Activated CD4-positive, alpha-beta T cell treated with anti-CD3 and anti-CD28 coated beads, Interleukin-2, amount 10 ng/mL, durations not matched to agents 7 days and 5 days (primary cell): ENCODE measurements around the gene P2RX5. TPM values are rescaled to one million over a fixed set of nuclear protein-coding genes. Genes with fewer than 3 reads are reported as not detected.

ENCODE experiments used
- CTCF ChIA-PET: fragments of 350-600 bp; sonication (Branson Sonifier 250); formaldehyde crosslinking; loops from one replicate; lab custom pipeline; 2021; ENCODE audit warnings: antibody characterized with exemption; lab: Charles Lee
- POLR2A ChIA-PET: fragments of 350-600 bp; sonication (Branson Sonifier 250); formaldehyde crosslinking; loops from one replicate; lab custom pipeline; 2021; ENCODE audit warnings: antibody characterized with exemption; lab: Charles Lee
- DNase-seq: peaks from one replicate; pipeline ENCODE4 v3.0.0-alpha.2; 2020
- H3K27ac Mint-ChIP-seq: one replicate; pipeline ENCODE4 v1.8.0; 2021; ENCODE audit warnings: mild to moderate bottlenecking, moderate library complexity, mixed read lengths
- H3K27me3 Mint-ChIP-seq: one replicate; pipeline ENCODE4 v1.8.0; 2021; ENCODE audit warnings: mixed read lengths
- H3K36me3 Mint-ChIP-seq: one replicate; pipeline ENCODE4 v1.8.0; 2021; ENCODE audit warnings: low read depth, mixed read lengths
- H3K4me1 Mint-ChIP-seq: one replicate; pipeline ENCODE4 v1.8.0; 2021; ENCODE audit warnings: mixed read lengths
- H3K4me3 Mint-ChIP-seq: one replicate; pipeline ENCODE4 v1.8.0; 2021; ENCODE audit warnings: mild to moderate bottlenecking, moderate library complexity, mixed read lengths
- H3K9me3 Mint-ChIP-seq: one replicate; pipeline ENCODE4 v1.8.0; 2021; ENCODE audit warnings: mixed read lengths
- total RNA-seq, 2 experiments: library from RNA; stranded (reverse); gene quantifications; one replicate each; pipeline ENCODE4 v1.2.3, GENCODE V29; 2021

Gene P2RX5
- total RNA-seq, 2 experiments from 2014 or later = 33.6 to 39.4 TPM

DNA sequence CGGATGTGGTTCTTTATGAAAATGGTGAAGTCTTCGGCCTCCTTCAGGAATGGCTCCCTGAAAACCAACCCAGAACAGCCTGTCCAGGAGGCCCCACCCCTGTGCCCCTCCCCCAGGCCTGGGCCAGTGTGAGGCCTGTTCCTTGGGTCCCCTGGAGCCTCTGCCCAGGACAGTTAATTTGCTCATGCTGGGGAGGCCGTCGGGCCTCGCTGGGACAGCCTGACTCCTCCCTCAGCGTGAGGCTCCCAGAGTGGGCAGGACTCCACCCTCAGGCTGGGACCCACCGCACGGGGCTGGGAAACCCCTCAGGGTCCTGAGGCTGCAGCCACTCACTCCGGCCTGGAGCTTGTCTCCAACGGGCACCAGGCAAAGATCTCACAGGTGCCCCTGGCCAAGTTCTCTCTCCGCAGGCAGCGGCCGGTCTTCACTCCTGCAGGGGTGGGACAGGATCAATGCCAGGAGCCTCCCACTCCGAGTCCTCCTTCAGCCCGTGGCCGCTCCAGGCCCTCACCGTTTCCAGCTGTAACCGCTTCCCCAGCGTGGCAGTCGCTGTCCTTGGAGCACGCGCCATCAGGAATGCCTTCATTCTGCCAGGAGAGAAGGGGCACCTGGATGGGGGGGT, 5.8 kb downstream of the P2RX5 start:
- no peak for DNase-seq
- Mint-ChIP-seq H3K4me3 (no peak overlapping the region), H3K27me3 (no peaks in the 10 kb centered on the region), H3K27ac (no peak overlapping the region), H3K36me3 (peaks cover 9% of the 10 kb centered on the region), H3K4me1 (peaks cover 19% of the 10 kb centered on the region), H3K9me3 (no peaks in the 10 kb centered on the region)
- ChIA-PET CTCF (no interaction called here), POLR2A (no interaction called here)

DNA sequence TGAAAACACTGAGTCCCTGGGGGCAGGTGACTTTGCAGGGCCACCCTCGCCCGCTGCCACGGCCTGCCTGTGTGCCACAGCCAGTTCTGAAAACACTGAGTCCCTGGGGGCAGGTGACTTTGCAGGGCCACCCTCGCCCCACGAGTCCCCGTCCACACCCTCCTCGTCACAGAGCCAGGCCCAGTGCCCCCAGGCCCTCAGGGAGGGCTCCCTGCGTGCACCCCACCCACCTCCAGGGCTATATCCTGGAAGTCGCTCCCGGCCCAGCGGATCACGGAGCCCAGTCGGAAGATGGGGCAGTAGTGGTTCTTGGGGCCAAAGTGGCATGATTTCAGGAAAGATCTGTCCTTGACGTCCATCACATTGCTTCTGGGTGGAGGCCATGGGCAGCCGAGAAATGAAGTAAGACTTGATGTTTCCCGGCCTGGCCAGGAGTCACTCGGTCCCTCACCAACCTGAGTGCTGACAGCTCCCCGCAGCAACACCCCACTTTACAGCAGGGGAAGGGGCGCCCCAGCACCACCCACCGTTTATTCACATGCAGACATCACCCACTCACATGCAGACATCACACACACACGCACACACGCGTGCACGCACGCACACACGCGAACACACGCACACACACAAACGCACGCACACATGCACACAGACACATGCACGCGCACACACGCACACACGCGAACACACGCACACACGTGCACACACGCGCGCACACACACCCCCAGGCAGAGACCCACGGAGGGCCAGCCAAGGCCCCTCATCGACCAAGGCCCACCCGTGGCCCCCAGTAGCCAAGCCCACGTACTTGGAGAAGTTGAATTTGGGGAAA, 6.5 kb downstream of the P2RX5 start:
- H3K4me3 Mint-ChIP-seq = no peak overlapping the region
- CTCF ChIA-PET = no interaction called here

DNA sequence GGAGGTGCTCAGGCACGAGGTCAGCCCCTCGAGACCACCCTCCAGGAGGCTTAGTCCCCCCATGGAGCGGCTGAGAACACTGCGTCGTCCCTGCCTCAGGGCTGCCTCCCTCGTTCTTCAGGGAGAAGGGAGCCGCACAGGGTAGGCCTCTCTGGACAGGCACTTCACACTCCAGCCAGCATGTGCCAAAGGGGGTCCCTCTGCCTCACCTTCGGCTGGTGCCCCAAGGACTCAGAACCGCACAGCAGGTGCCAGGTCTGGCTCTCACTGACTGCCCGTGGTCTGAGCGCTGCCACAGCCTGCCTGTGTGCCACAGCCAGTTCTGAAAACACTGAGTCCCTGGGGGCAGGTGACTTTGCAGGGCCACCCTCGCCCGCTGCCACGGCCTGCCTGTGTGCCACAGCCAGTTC, 7.1 kb downstream of the P2RX5 start:
- no peaks in the 10 kb centered on the region for H3K27me3 Mint-ChIP-seq
- POLR2A ChIA-PET = no interaction called here

More for the DNA sequence above, 6.5 kb downstream of the P2RX5 start:
- POLR2A ChIA-PET = no interaction called here
- Mint-ChIP-seq H3K27me3 (no peaks in the 10 kb centered on the region), H3K9me3 (no peaks in the 10 kb centered on the region), H3K4me1 (peaks cover 16% of the 10 kb centered on the region), H3K27ac (peak overlapping the region; percentile 3), H3K36me3 (peaks cover 9% of the 10 kb centered on the region)
- DNase-seq = no peak

DNA sequence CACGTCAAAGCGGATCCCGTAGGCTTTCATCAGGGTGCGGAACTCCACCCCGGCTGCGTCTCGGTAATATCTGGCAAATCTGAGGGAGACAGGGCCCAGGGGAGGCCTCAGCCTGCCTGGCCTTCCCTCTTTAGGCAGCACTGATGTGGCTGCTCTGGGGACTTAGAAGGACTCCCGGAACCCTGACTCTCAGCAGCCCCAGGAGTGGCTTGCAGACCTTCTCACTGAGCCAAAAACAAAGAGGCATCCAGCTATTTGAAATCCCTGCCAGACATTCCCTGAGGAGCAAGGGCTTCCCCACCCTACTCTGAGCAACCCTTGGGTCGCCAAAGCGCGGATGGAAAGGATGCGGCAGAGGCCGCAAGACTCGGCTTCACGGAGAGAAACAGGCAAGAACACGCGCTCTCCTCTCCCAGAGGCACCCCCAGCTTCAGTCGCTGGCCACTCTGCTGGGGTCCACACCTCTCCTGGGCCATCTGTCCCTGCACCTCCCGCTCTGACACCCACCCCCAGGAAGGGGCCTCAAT, 7.9 kb downstream of the P2RX5 start:
- POLR2A ChIA-PET = no interaction called here

More for the DNA sequence above, 7.1 kb downstream of the P2RX5 start:
- no peak for DNase-seq
- no peak overlapping the region for H3K27ac Mint-ChIP-seq
- CTCF ChIA-PET = no interaction called here
- H3K4me1 Mint-ChIP-seq = peaks cover 10% of the 10 kb centered on the region
- no peak overlapping the region for H3K4me3 Mint-ChIP-seq
- no peaks in the 10 kb centered on the region for H3K9me3 Mint-ChIP-seq
- H3K36me3 Mint-ChIP-seq = peaks cover 9% of the 10 kb centered on the region

DNA sequence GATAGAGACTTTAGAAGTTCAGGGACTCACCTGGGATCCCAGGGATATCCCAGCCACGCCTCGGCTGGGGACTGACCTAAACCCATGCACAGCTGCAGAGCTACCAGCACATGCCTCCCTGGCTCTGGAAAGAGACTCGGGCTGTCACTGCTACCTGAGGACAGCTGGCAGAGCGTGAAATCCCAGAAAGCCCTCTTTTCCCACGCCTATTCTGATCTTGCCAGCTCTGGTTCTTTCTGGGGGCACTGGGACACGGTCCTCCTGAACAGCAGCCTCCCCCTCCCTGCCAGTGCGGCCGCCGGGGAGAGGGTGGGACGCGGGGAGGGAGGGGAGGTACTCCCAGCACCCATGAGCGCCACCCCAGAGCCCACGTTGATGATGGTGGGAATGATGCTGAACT, 10.8 kb downstream of the P2RX5 start:
- POLR2A ChIA-PET = no interaction called here
- CTCF ChIA-PET = no interaction called here

More for the DNA sequence above, 7.9 kb downstream of the P2RX5 start:
- CTCF ChIA-PET = no interaction called here
- H3K27ac Mint-ChIP-seq = no peak overlapping the region
- peaks cover 10% of the 10 kb centered on the region for H3K36me3 Mint-ChIP-seq
- no peaks in the 10 kb centered on the region for H3K9me3 Mint-ChIP-seq
- no peaks in the 10 kb centered on the region for H3K27me3 Mint-ChIP-seq
- no peak overlapping the region for H3K4me3 Mint-ChIP-seq
- DNase-seq = no peak
- H3K4me1 Mint-ChIP-seq = peaks cover 8% of the 10 kb centered on the region

DNA sequence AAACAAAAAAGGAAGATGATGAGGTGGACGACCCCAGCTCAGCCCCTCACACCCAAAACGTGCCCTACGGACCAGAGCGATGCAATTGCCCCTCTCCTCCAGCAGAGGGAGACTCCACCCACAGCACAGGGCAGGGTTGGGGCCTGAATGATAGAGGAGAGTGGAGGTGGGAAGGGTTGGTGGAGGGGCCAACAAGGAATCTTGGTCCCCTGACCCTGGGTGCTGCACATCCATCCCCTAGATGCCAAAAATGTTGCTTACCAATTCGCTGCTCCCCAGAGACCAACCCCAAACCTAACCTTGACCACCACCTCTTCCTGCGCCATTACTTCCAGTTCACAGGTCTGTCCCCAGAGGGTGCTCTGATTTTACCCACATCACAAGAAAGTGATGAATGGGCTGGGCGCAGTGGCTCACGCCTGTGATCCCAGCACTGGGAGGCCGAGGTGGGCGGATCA, 12.9 kb downstream of the P2RX5 start:
- H3K27me3 Mint-ChIP-seq = no peaks in the 10 kb centered on the region
- H3K4me3 Mint-ChIP-seq = no peak overlapping the region
- peaks cover 28% of the 10 kb centered on the region for H3K4me1 Mint-ChIP-seq
- peak overlapping the region; percentile 71 for H3K27ac Mint-ChIP-seq
- peak; percentile 67 for DNase-seq
- POLR2A ChIA-PET = interaction anchor here (0.6 kb wide), 1 partner anchor 12 kb away, joined by 3 read pairs; no protein-coding TSS in a partner anchor
- CTCF ChIA-PET = interaction anchor here (0.6 to 2.3 kb wide), 14 partner anchors 9 to 163 kb away, joined by 3 to 9 read pairs (median 4); partner anchors contain the start of genes HASPIN and P2RX5
- H3K9me3 Mint-ChIP-seq = no peaks in the 10 kb centered on the region
- H3K36me3 Mint-ChIP-seq = peaks cover 22% of the 10 kb centered on the region

More for the DNA sequence above, 10.8 kb downstream of the P2RX5 start:
- DNase-seq = no peak
- no peaks in the 10 kb centered on the region for H3K27me3 Mint-ChIP-seq
- no peaks in the 10 kb centered on the region for H3K9me3 Mint-ChIP-seq
- H3K27ac Mint-ChIP-seq = no peak overlapping the region
- peaks cover 19% of the 10 kb centered on the region for H3K36me3 Mint-ChIP-seq
- H3K4me3 Mint-ChIP-seq = no peak overlapping the region
- H3K4me1 Mint-ChIP-seq = peaks cover 22% of the 10 kb centered on the region

DNA sequence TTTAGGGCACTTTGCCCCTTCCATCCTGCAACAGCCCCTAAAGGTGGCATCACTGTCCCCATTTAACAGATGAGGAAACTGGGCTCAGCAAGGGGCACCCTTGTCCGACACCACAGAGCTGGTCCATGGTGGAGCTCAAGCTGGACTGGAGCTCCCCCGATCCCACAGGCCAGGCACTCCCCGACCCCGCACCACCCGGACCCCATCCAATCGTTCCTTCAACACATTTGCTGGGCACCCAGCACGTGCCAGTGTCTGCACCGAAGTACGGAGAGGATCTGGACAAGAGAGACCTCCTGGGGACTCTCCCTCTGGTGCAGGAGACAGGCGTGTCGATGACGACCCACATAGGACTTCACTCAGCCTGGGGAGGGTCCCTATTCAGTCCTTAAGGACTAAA, 13.9 kb downstream of the P2RX5 start:
- POLR2A ChIA-PET = no interaction called here
- no peak for DNase-seq
- Mint-ChIP-seq H3K27ac (peak overlapping the region; percentile 69), H3K36me3 (peaks cover 22% of the 10 kb centered on the region), H3K27me3 (no peaks in the 10 kb centered on the region), H3K9me3 (no peaks in the 10 kb centered on the region), H3K4me1 (peaks cover 28% of the 10 kb centered on the region), H3K4me3 (no peak overlapping the region)
- CTCF ChIA-PET = interaction anchor here (0.8 to 2.3 kb wide), 7 partner anchors 8 to 164 kb away, joined by 4 to 9 read pairs (median 7); no protein-coding TSS in a partner anchor

DNA sequence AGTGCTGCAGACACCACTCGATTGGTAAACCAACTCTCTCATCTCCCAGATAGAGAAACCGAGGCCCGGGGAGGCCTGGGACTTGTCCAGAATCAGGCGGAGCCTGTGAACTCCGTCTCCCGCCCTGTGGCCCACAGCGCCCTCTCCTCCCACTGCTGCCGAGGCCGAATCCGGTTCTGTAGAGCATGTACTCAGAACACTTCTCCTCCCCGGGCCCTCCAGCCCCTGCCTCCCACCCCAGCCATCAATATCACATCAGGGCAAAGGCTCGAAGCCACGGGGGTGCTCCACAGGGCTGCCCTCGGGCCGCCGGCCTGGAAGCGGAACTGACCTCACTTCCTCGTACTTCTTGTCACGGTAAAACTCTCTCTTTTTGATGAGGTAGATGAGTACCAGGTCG, 14.4 kb downstream of the P2RX5 start:
- peak overlapping the region; percentile 69 for H3K27ac Mint-ChIP-seq
- ChIA-PET CTCF (interaction anchor here (1.5 kb wide), 2 partner anchors 8 to 145 kb away, joined by 5 to 9 read pairs; no protein-coding TSS in a partner anchor), POLR2A (no interaction called here)
- DNase-seq = no peak
- peaks cover 22% of the 10 kb centered on the region for H3K36me3 Mint-ChIP-seq
- no peaks in the 10 kb centered on the region for H3K27me3 Mint-ChIP-seq
- H3K9me3 Mint-ChIP-seq = no peaks in the 10 kb centered on the region
- peaks cover 28% of the 10 kb centered on the region for H3K4me1 Mint-ChIP-seq
- H3K4me3 Mint-ChIP-seq = no peak overlapping the region

DNA sequence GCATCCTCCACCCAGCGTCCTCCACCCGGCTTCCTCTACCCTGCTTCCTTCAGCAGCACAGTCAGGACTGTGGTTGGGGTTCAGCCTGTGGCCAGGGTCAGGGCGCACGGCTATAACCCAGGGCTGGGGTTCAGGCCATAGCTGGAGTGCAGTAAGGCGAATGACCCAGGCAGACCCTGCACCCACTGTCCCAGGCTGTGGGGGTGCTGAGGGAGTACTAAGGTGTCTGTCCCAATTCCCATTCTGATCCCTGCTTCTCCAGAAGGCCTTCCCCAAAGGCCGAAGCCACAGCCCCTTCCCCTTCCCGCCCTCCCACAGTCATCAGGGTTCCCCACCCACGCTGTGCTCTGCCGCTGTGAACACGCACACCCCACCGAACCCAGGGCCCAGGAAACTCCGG, 14.9 kb downstream of the P2RX5 start:
- DNase-seq = no peak
- peaks cover 28% of the 10 kb centered on the region for H3K4me1 Mint-ChIP-seq
- no peak overlapping the region for H3K4me3 Mint-ChIP-seq
- ChIA-PET CTCF (interaction anchor here (1.5 kb wide), 1 partner anchor 146 kb away, joined by 5 read pairs; no protein-coding TSS in a partner anchor), POLR2A (no interaction called here)
- peaks cover 22% of the 10 kb centered on the region for H3K36me3 Mint-ChIP-seq
- H3K27me3 Mint-ChIP-seq = no peaks in the 10 kb centered on the region
- no peaks in the 10 kb centered on the region for H3K9me3 Mint-ChIP-seq
- no peak overlapping the region for H3K27ac Mint-ChIP-seq

DNA sequence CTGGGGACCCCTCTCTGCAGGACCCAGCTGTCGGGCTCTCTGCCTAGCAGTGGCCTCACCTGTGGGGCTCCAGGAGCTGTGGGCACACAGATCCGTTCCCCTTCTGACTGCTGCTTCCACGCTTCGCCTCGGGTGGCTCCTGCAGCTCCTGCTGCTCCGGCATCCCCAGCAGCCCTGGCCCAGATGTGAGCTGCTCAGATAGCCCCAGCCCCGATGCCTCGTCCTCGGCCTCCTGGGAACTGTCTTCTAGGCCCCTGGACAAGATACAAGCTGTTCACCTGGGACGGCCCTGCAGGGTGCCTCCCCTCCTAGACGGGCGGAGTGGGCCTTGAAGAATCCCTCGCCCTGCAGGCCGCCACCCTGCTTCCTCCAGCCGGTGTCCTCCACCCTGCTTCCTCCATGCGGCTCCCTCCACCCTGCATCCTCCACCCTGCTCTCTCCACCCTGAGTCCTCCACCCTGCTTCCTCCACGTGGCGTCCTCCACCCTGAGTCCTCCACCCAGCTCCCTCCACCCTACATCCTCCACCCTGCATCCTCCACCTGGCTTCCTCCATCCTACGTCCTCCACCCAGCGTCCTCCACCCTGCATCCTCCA, 16.3 kb downstream of the P2RX5 start:
- ChIA-PET POLR2A (no interaction called here), CTCF (interaction anchor here (0.6 to 1.1 kb wide), 4 partner anchors 13 to 254 kb away, joined by 3 to 5 read pairs (median 4); no protein-coding TSS in a partner anchor)
- Mint-ChIP-seq H3K27ac (peak overlapping the region; percentile 71), H3K4me1 (peaks cover 28% of the 10 kb centered on the region), H3K9me3 (no peaks in the 10 kb centered on the region), H3K27me3 (no peaks in the 10 kb centered on the region), H3K4me3 (no peak overlapping the region), H3K36me3 (peaks cover 22% of the 10 kb centered on the region)
- DNase-seq = no peak

DNA sequence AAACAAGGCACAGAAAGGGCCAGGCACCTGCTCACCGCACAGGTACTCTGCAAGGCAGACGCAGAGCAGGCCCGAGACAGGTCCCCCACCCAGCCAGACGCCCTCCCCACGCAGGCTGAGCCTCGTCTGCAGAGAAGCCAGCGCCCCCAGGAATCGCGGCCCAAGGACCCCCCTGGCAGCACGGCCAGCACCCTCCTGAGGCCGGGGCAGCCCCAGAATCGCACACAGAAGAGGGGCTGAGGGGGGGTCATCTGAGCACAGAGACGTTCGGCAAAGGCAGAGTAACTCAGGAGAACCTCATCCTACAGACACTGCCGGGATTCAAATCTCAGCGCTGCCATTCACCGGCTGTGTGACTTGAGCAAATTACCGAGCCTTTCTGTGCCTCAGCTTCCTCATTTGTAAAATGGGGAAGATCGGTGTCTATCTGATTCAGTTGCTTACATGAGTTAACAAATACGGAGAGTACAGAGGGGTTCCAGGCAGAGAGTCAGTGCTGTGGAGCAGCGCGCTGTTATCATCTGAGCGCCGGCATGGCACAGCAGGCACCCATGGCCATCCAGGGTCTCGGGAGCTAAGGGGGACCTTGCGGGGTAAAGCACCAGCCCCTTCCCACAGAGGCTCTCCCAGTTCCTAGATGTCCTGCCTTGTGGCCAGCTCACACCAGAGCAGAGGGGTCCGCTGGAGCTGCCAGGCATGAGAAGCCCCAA, 17.0 kb downstream of the P2RX5 start:
- H3K4me1 Mint-ChIP-seq = peaks cover 28% of the 10 kb centered on the region
- H3K9me3 Mint-ChIP-seq = no peaks in the 10 kb centered on the region
- no peak overlapping the region for H3K4me3 Mint-ChIP-seq
- ChIA-PET CTCF (interaction anchor here (0.6 to 1.4 kb wide), 6 partner anchors 28 to 255 kb away, joined by 3 to 4 read pairs (median 3); no protein-coding TSS in a partner anchor), POLR2A (no interaction called here)
- H3K27me3 Mint-ChIP-seq = no peaks in the 10 kb centered on the region
- DNase-seq = no peak
- H3K36me3 Mint-ChIP-seq = peaks cover 22% of the 10 kb centered on the region
- H3K27ac Mint-ChIP-seq = peak overlapping the region; percentile 48
